ENCODE results near the gene BAD. TPM values are rescaled to one million over a fixed set of nuclear protein-coding genes. Genes with fewer than 3 reads are reported as not detected.

Gene BAD
- total and polyA plus RNA-seq, 10 of the 15 experiments (the other 5 are each of a cell fraction or from before 2014, with no cell fraction given), result 1.5 to 67.2 (median 39.6) TPM

- TF ChIP-seq SMAD1 (IDR thresholded peaks at IDR 0.05; ENCODE audit: low read depth, partially characterized antibody) (no peak), TCF12 (IDR thresholded peaks at IDR 0.05; ENCODE audit: low read depth, low read length) (no peak), MEF2A (IDR thresholded peaks at IDR 0.05; ENCODE audit: insufficient read depth, low read depth, low read length) (no peak), SMARCA5 (IDR thresholded peaks at IDR 0.05) (no peak), POLR2AphosphoS5 (IDR thresholded peaks at IDR 0.05; ENCODE audit: low read length) (no peak), TAF1 (IDR thresholded peaks at IDR 0.05; ENCODE audit: borderline replicate concordance, low read depth, low read length) (no peak), ASH2L (IDR thresholded peaks at IDR 0.05; ENCODE audit: borderline replicate concordance, low read depth) (no peak), POU2F2 (IDR thresholded peaks at IDR 0.05; ENCODE audit: borderline replicate concordance, low read depth, low read length) (no peak), ZBTB40 (IDR thresholded peaks at IDR 0.05; ENCODE audit: borderline replicate concordance) (no peak), LARP7 (IDR thresholded peaks at IDR 0.05) (no peak), MYB (IDR thresholded peaks at IDR 0.05; ENCODE audit: borderline replicate concordance, low read depth, low read length) (no peak), JUND (IDR thresholded peaks at IDR 0.05; ENCODE audit: low read depth, low read length) (no peak), ZZZ3 (IDR thresholded peaks at IDR 0.05; ENCODE audit: control insufficient read depth, insufficient read length, low read depth) (no peak), NR2C2 (IDR thresholded peaks at IDR 0.05; ENCODE audit: borderline replicate concordance, control insufficient read depth, insufficient read length, low read depth) (no peak)
- ChIA-PET POLR2A (interaction anchor here (1.0 kb wide), 1 partner anchor 13 kb away, joined by 3 read pairs; no protein-coding TSS in a partner anchor), SMC1A (ENCODE audit: uncharacterized antibody, unreplicated experiment) (no interaction called here), CTCF (interaction anchor here (0.7 to 2.0 kb wide), 5 partner anchors 11 to 96 kb away, joined by 3 to 9 read pairs (median 4); no protein-coding TSS in a partner anchor), RAD21 (ENCODE audit: unreplicated experiment) (no interaction called here)
- FAIRE-seq, result no peak
- H4K20me1 ChIP-seq (ENCODE audit: control insufficient read depth, insufficient read depth), result no peaks in the 10 kb centered on the region
- no peak for DNase-seq (ENCODE audit: low read depth, low spot score)
- ATAC-seq, result no peak
- 81% methylated on average over 29 of the region's 29 CpGs for WGBS (ENCODE audit: insufficient coverage, insufficient replicate concordance, low lambda C conversion rate, missing lambda C conversion rate)
- no peaks in the 10 kb centered on the region for H3K9me3 ChIP-seq (replicated peaks; ENCODE audit: control insufficient read depth, insufficient read depth, low read length)
- H3K36me3 ChIP-seq (ENCODE audit: control insufficient read depth in 2 of 2, insufficient read depth in 2 of 2, low read length in 1 of 2), result peaks cover 0 to 5% of the 10 kb centered on the region in 2 experiments; a peak in 2 of 4 replicates
- no peaks in the 10 kb centered on the region for H3K79me2 ChIP-seq (ENCODE audit: control insufficient read depth, insufficient read depth, low read length)
- no peak overlapping the region for H3K9ac ChIP-seq (ENCODE audit: control insufficient read depth, insufficient read depth, low read length)
- H2AFZ ChIP-seq (ENCODE audit: control insufficient read depth, low read depth, low read length), result no peak overlapping the region
- H3K4me2 ChIP-seq (ENCODE audit: control insufficient read depth, insufficient read depth), result no peak overlapping the region
- H3K27me3 ChIP-seq (replicated peaks in 1 of 2; ENCODE audit: control insufficient read depth in 2 of 2, insufficient read depth in 2 of 2, low read length in 1 of 2), result no peaks in the 10 kb centered on the region
- no TSS peak for BruUV-seq (replicated peaks)
- H3K4me3 ChIP-seq, result no peak overlapping the region
- peaks cover 14% of the 10 kb centered on the region for H3K4me1 ChIP-seq (ENCODE audit: control insufficient read depth, insufficient read depth, low read length)
- H3K27ac ChIP-seq (ENCODE audit: control insufficient read depth, insufficient read depth), result no peak overlapping the region
- in situ Hi-C loops (cut with MboI) (no loop called here), intact Hi-C loops (cut with micrococcal nuclease; ENCODE audit: unreplicated experiment) (no loop called here)
These were observed 21.2 kb downstream of the BAD start for GRCh38 chr11:64263021-64263946.
